ENCODE measurements around the gene TFAP2B. TPM values are rescaled to one million over a fixed set of nuclear protein-coding genes. Genes with fewer than 3 reads are reported as not detected.

Gene TFAP2B
- not detected in 2 replicates for total RNA-seq

DNA sequence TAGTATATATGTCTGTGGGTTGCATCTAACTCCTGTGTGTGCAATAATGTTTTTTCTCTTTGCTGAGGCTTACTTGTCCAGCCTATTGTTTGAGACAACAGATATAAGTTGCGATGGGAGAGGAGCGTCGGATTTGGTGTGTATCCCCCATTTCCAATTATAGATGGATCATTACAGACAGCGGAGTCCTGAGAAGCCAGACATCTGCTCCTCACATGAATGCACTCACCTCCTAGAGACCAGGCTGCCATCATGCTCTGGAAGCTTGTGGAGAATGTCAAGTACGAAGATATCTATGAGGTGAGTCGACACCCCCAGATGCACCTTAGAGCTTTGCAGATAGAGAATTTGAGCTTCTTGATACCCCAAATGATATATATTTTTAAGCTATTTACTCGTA, at the start of gene TFAP2B:
TFAP2B (plus strand) TSS at position 199 of the 400 bp plus-strand sequence; CDS start at position 220, 21 bp downstream.
- H3K27me3 Mint-ChIP-seq: peaks cover 83% of the 10 kb centered on the region
- intact Hi-C loops (cut with micrococcal nuclease): loop anchor here (10.0 kb wide), 1 partner anchor 1036 kb away; no protein-coding TSS in a partner anchor
- H3K36me3 Mint-ChIP-seq (ENCODE audit: low read depth): no peaks in the 10 kb centered on the region
- peak within 1 kb of the TSS; percentile 13 for H3K27ac Mint-ChIP-seq
- H3K4me1 Mint-ChIP-seq: peaks cover 15% of the 10 kb centered on the region
- H3K9me3 Mint-ChIP-seq: no peaks in the 10 kb centered on the region
- no peak within 1 kb of the TSS for H3K4me3 Mint-ChIP-seq
- no peak for DNase-seq

DNA sequence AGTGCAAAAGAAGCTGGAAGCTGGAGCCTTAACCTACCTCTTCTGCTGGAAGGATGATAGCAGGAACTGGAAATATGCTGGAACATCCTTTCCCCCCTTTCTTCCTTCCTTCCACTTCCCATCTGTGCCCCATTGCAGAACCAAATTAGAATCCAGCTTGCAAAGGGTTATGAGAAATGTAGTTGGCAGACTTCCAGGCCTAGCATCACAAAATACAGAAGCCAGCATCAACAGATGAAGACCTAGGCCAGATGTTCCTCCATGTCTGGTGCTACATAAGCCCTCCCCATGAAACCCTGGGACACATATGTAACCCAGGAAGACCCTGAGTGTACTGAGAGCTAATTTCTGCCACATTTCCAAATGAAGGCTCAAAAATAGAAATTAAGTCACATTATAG, 40.0 kb upstream of the TFAP2B start:
- H3K27ac Mint-ChIP-seq: no peak overlapping the region
- H3K9me3 Mint-ChIP-seq: no peaks in the 10 kb centered on the region
- intact Hi-C loops (cut with micrococcal nuclease): no loop called here
- no peaks in the 10 kb centered on the region for H3K36me3 Mint-ChIP-seq (ENCODE audit: low read depth)
- DNase-seq: no peak
- H3K4me1 Mint-ChIP-seq: no peaks in the 10 kb centered on the region
- H3K4me3 Mint-ChIP-seq: no peak overlapping the region
- H3K27me3 Mint-ChIP-seq: no peaks in the 10 kb centered on the region

DNA sequence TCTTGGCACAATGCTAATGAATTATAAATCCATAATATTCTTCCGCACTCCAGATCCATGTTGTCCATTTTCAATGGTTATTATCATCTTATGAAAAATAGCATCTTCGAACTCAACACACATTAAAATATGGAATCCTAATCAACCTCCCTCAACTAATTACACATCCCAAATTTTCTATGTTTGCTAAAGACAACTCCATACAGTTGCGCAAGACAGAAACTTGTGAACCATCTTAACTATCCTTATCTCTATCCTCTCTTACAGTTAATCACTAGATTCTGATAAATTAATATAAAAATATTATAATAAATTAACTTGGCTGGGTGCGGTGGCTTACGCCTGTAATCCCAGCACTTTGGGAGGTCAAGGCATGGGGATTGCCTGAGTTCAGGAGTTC, 38.3 kb upstream of the TFAP2B start:
- intact Hi-C loops (cut with micrococcal nuclease): no loop called here
- Mint-ChIP-seq H3K36me3 (ENCODE audit: low read depth) (no peaks in the 10 kb centered on the region), H3K9me3 (no peaks in the 10 kb centered on the region)

DNA sequence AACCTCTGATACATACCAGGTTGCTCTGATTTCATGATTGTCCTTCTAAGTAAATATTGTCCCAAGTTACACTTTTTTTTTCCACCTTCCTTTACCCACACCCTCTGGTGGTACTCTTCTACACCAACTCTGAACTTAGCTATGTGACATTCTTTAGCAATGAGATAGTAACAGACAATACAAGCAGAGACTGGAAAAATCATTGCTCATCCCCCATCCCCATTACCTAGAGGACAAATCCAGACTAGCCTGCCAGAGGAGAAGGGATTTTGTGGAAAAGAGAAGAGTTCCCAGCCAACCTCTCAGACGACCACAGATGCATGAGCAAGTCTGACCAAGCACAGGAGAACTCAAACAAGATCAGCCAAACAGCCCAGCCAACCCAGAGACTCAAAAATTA, 32.8 kb upstream of the TFAP2B start:
- intact Hi-C loops (cut with micrococcal nuclease): no loop called here
- Mint-ChIP-seq H3K27ac (no peak overlapping the region), H3K36me3 (ENCODE audit: low read depth) (no peaks in the 10 kb centered on the region), H3K4me1 (no peaks in the 10 kb centered on the region), H3K9me3 (no peaks in the 10 kb centered on the region), H3K27me3 (no peaks in the 10 kb centered on the region), H3K4me3 (no peak overlapping the region)
- no peak for DNase-seq

More for the DNA sequence above, 38.3 kb upstream of the TFAP2B start:
- Mint-ChIP-seq H3K4me3 (no peak overlapping the region), H3K4me1 (no peaks in the 10 kb centered on the region), H3K27ac (no peak overlapping the region), H3K27me3 (no peaks in the 10 kb centered on the region)
- DNase-seq: no peak

DNA sequence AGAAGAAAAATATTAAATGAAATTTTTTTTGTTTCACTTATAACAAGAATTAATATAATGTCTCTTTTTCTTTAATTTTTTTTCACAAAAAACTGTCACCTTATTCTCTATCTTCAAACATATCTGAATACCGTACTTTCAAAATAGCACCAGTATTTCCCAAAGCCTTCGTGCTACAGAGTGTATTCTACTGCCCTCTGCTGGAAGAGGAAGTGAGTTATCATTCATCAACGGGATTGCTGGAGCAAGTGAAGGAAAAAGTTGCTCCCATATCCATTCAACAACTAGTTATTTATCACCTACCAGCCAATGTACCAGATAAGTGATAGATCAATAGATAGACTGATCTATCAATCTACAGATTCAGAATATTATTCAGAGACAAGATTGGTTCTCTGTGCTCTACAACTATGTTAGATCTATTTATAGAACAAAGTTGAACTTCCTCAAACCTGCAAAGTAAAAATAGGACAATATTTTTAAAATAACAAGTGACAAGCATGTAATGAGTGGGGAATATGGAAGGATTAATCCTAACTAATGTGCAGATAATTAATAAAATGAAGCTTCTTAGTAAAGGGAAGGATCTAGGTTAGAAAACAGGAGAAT, 26.7 kb upstream of the TFAP2B start:
- intact Hi-C loops (cut with micrococcal nuclease): loop anchor here (2.0 to 5.0 kb wide), 2 partner anchors 135 to 665 kb away; no protein-coding TSS in a partner anchor
- H3K9me3 Mint-ChIP-seq: no peaks in the 10 kb centered on the region
- H3K4me1 Mint-ChIP-seq: no peaks in the 10 kb centered on the region
- no peak overlapping the region for H3K4me3 Mint-ChIP-seq
- peak; percentile 60 for DNase-seq
- H3K36me3 Mint-ChIP-seq (ENCODE audit: low read depth): no peaks in the 10 kb centered on the region
- no peak overlapping the region for H3K27ac Mint-ChIP-seq
- H3K27me3 Mint-ChIP-seq: no peaks in the 10 kb centered on the region

DNA sequence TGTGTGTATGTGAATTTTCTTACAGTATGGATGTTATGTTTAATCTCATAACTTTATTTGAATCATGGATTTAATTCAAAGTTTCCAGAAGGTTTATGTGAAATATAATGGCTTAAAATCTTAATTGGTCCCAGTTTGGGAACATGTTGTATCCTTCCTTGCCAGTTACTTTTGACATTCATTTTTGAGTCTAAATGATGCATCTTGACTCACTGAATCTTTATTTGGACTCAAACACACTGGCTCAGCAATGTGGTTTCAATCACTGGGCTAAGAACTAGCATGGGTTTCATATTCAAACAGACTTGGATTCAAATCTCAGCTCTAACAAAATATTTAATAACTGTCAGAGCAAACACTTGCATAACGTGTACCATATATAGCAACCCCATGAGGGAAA, 25.9 kb upstream of the TFAP2B start:
- no peak for DNase-seq
- Mint-ChIP-seq H3K27ac (no peak overlapping the region), H3K9me3 (no peaks in the 10 kb centered on the region), H3K36me3 (ENCODE audit: low read depth) (no peaks in the 10 kb centered on the region), H3K27me3 (no peaks in the 10 kb centered on the region), H3K4me1 (no peaks in the 10 kb centered on the region), H3K4me3 (no peak overlapping the region)
- intact Hi-C loops (cut with micrococcal nuclease): loop anchor here (5.0 kb wide), 1 partner anchor 665 kb away; no protein-coding TSS in a partner anchor

DNA sequence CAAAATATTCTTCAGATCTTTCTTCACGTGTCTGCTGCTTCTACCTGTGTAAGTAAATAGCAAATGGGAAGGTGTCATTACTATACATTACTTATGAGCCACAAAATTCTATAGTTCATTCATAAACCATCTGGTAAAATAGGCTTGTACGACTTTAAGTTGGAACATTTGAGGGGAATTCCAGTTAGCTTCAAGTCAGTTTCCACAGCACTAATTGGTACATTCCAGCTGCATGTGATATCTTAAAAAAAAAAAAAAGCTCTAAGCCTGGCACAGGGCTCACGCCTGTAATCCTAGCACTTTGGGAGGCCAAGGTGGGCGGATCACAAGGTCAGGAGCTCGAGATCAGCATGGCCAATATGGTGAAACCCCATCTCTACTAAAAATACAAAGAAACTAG, 23.1 kb upstream of the TFAP2B start:
- intact Hi-C loops (cut with micrococcal nuclease): no loop called here
- no peaks in the 10 kb centered on the region for H3K36me3 Mint-ChIP-seq (ENCODE audit: low read depth)
- no peaks in the 10 kb centered on the region for H3K9me3 Mint-ChIP-seq
- H3K4me1 Mint-ChIP-seq: no peaks in the 10 kb centered on the region
- no peak overlapping the region for H3K27ac Mint-ChIP-seq
- DNase-seq: no peak
- no peaks in the 10 kb centered on the region for H3K27me3 Mint-ChIP-seq
- no peak overlapping the region for H3K4me3 Mint-ChIP-seq

DNA sequence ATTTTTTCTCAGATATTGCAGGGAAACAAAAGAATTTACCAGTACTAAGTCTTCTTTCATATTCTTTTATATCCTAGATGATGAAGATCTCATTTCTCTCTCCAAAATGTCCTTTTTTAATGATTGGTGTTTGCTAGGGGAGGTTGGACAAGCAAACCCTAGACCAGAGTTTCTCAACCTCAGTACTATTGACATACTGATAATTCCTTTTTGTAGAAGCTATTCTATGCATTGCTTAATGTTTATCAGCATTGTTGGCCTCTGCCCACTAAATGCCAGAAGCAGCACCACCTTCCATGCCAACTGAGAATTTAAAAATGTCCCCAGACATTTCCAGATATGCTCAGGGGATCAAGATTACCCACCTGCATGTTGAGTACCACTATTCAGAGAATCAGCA, 14.4 kb upstream of the TFAP2B start:
- no peaks in the 10 kb centered on the region for H3K4me1 Mint-ChIP-seq
- no peaks in the 10 kb centered on the region for H3K36me3 Mint-ChIP-seq (ENCODE audit: low read depth)
- no peak overlapping the region for H3K27ac Mint-ChIP-seq
- no peak for DNase-seq
- H3K9me3 Mint-ChIP-seq: no peaks in the 10 kb centered on the region
- intact Hi-C loops (cut with micrococcal nuclease): no loop called here
- no peak overlapping the region for H3K4me3 Mint-ChIP-seq
- H3K27me3 Mint-ChIP-seq: no peaks in the 10 kb centered on the region

DNA sequence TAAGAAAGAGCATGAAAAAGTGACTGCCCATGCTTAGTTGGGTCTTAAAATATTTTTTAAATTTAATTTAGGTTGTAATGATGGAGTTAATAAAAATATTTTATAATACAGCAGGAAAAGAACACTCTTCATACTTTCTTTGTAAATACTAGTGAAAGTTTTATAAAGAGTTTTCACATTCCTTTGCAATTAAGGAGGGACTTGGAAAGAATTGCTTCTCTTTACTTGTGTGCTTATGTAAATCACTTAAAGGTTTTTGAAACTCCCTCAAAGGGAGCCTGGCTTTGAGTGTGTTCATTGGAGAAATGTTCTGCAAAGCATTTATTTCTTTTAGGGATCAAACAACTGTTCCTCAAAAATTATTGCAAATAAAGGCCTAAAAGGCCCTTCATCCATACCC, 11.6 kb upstream of the TFAP2B start:
- Mint-ChIP-seq H3K4me3 (no peak overlapping the region), H3K27me3 (no peaks in the 10 kb centered on the region), H3K9me3 (no peaks in the 10 kb centered on the region), H3K4me1 (no peaks in the 10 kb centered on the region), H3K36me3 (ENCODE audit: low read depth) (no peaks in the 10 kb centered on the region), H3K27ac (no peak overlapping the region)
- intact Hi-C loops (cut with micrococcal nuclease): no loop called here
- DNase-seq: no peak

DNA sequence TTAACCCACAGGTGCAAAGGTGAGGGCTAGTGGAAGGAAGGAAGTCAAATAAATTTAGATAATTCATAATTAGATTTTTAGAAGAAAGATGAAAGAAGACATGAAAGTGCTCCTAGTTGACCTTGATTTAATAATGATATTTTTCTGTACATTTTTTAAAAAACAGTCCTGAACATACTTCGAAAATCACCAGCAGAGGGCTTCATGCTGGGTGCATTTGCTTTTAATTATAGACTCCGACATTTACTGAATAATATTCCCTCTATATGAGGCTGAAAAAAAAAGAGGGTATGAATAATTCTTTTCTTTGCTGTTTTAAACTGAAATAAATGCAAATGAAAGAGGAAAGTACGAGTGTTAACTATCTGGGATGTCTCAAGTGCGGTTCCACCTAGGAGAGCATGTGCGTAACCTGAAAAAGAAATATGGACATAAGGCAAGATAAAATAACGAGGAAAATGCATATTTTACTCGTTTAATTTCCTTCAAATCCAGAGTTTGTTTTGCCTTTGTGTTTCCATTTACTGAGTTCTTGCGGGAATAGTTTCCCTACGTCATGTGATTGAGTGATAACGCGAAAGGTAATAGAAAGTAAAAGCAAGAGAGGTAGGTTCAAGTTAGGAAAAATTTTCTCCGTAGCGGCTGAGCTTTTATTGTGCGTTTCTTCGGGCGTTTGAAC, 3.1 kb upstream of the TFAP2B start:
- Mint-ChIP-seq H3K4me3 (peak overlapping the region; percentile 90), H3K27me3 (peaks cover 54% of the 10 kb centered on the region), H3K36me3 (ENCODE audit: low read depth) (no peaks in the 10 kb centered on the region), H3K4me1 (peaks cover 13% of the 10 kb centered on the region), H3K27ac (peak overlapping the region; percentile 60), H3K9me3 (no peaks in the 10 kb centered on the region)
- DNase-seq: no peak
- intact Hi-C loops (cut with micrococcal nuclease): loop anchor here (2.0 to 10.0 kb wide), 5 partner anchors 103 to 1143 kb away; partner anchors contain the start of gene TFAP2D

DNA sequence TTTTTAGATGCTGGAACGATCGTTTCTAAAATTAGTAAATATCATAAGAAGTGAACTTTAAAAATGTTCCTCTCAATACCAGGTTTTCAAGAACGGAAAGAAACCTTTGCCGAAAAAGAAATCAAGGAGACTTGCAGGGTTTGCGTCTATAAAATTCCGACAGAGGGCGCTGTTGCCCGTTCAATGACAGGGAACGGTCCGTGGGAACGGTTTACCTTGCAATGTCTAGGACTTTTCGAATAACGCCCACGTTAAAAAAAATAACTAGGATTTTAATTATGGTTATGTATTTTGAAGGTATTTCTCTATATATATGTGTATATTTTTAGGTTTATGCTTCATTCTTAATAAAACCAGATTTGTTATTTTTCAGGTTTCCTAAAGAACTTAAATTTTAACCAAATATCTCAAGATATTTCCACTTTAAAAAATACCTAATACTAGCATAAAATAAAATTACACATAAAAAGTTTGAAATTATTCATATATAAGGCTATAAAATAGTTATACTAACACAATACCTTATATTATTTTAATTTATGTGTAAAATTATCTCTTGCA, 2.5 kb upstream of the TFAP2B start:
- intact Hi-C loops (cut with micrococcal nuclease): loop anchor here (2.0 to 10.0 kb wide), 5 partner anchors 103 to 1143 kb away; partner anchors contain the start of gene TFAP2D
- Mint-ChIP-seq H3K27me3 (peaks cover 60% of the 10 kb centered on the region), H3K9me3 (no peaks in the 10 kb centered on the region), H3K4me3 (peak overlapping the region; percentile 90), H3K4me1 (peaks cover 13% of the 10 kb centered on the region), H3K27ac (peak overlapping the region; percentile 60), H3K36me3 (ENCODE audit: low read depth) (no peaks in the 10 kb centered on the region)
- DNase-seq: peak; percentile 89

DNA sequence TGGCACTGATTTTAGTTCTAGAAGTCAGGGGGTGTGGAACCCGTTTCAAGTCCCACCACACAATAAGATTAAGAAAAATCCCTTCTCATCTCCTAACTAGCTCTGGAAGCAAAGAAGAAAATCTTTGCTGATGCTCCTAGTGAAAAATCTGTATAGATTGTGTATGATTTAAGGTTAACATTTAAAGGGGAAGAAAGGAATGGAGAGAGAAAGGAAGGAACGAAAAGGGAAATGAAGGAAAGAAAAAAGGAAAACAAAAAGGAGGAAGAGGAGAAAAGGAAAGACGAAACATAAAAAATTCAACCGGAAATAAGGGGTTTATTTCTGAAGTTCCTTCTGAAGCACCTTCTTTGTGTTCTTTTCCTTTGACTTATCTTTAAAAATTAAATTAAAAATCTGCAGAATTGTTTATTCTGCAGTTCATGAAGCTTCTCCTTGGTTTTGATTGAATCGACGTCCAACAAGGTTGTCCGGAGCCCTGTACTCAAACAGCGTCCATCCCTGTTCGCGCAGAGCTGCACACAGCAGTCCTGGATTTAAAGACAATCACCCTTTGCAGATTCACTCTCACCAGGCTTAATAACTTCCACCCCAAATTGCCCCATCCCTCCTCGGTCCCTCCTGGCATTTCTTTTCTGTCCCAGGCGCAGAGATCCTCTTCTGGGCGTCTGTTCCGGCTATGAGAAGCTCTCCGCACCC, 1.6 kb upstream of the TFAP2B start:
- no peaks in the 10 kb centered on the region for H3K36me3 Mint-ChIP-seq (ENCODE audit: low read depth)
- no peaks in the 10 kb centered on the region for H3K9me3 Mint-ChIP-seq
- H3K27ac Mint-ChIP-seq: no peak overlapping the region
- H3K27me3 Mint-ChIP-seq: peaks cover 68% of the 10 kb centered on the region
- DNase-seq: no peak
- intact Hi-C loops (cut with micrococcal nuclease): loop anchor here (2.0 to 10.0 kb wide), 5 partner anchors 104 to 1142 kb away; partner anchors contain the start of gene TFAP2D
- no peak overlapping the region for H3K4me3 Mint-ChIP-seq
- H3K4me1 Mint-ChIP-seq: peaks cover 14% of the 10 kb centered on the region

DNA sequence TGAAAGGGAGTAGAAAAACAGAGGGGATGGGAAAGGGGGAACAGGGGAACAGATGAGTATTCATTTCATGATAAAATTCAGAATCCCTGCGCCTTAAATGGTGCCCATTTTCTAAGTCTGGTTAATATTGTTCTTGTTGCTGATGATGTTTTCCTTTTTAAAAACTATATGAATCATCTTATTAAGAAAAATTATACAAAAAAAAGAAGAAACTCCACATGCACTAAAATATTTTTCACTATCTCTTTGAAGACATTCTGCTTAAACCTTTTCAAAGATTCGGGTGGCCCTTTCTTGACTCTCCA, 1.1 kb upstream of the TFAP2B start:
- Mint-ChIP-seq H3K36me3 (ENCODE audit: low read depth) (no peaks in the 10 kb centered on the region), H3K4me1 (peaks cover 15% of the 10 kb centered on the region), H3K27me3 (peaks cover 73% of the 10 kb centered on the region), H3K27ac (no peak overlapping the region), H3K9me3 (no peaks in the 10 kb centered on the region), H3K4me3 (no peak overlapping the region)
- intact Hi-C loops (cut with micrococcal nuclease): loop anchor here (2.0 to 10.0 kb wide), 5 partner anchors 105 to 1141 kb away; partner anchors contain the start of gene TFAP2D
- DNase-seq: no peak

DNA sequence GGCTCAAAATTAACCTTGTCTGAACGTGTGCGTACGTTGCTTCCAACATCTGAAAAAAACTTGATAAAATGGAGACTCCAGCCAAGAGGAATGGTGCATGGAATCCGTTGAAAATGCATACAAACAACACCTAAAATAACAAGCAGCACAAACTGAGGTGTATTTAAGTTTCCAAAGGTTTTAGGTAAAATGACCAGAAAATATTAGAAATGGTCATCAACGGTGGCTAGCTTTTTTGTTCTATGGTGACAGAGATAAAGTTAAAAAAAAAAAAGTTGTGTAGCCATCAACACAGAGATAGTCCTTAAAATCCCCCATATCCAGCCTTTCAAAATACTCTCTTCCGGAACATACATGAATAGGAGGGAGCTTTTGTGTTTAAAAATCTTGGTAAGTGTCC, 651 bp upstream of the TFAP2B start:
- no peak for DNase-seq
- Mint-ChIP-seq H3K27ac (no peak overlapping the region), H3K9me3 (no peaks in the 10 kb centered on the region), H3K36me3 (ENCODE audit: low read depth) (no peaks in the 10 kb centered on the region), H3K27me3 (peaks cover 77% of the 10 kb centered on the region), H3K4me1 (peaks cover 15% of the 10 kb centered on the region), H3K4me3 (no peak overlapping the region)
- intact Hi-C loops (cut with micrococcal nuclease): loop anchor here (10.0 kb wide), 1 partner anchor 1037 kb away; no protein-coding TSS in a partner anchor
